Omental fat pad (tissue), 4 donors: Measurements from ENCODE around the gene NID2. TPM values are rescaled to one million over a fixed set of nuclear protein-coding genes. Genes with fewer than 3 reads are reported as not detected.

Source experiments
- ATAC-seq: fragments of 150-250 bp; one replicate; pipeline ENCODE4 v1.9.1; 2016; ENCODE audit warnings: mild to moderate bottlenecking, moderate library complexity; ENCODE audit not compliant: low FRiP score
- DNase-seq: peaks from one replicate; pipeline ENCODE4 v3.0.0-alpha.2; 2019; ENCODE audit warnings: low spot score
- total RNA-seq, 4 donors: library from RNA; depleted of rRNA; stranded (reverse); fragments of >200 nt; gene quantifications; one replicate each; pipeline ENCODE4 v1.1.0, GENCODE V29; 2016
- TF ChIP-seq, protein P1 (sequence below), 3 donors: fragments of 450-650 bp; IDR thresholded peaks; one replicate each; pipeline ENCODE4 v1.5.1; 2016 to 2017; ENCODE audit warnings: antibody characterized with exemption in 3 of 3, mild to moderate bottlenecking in 3 of 3, moderate library complexity in 2 of 3

The NID2 gene
- total RNA-seq, 4 donors from 2014 or later = 33.3 to 67.0 (median 45.4) TPM

- ATAC-seq (no peak), DNase-seq (no peak)
- TF ChIP-seq, protein P1, sequence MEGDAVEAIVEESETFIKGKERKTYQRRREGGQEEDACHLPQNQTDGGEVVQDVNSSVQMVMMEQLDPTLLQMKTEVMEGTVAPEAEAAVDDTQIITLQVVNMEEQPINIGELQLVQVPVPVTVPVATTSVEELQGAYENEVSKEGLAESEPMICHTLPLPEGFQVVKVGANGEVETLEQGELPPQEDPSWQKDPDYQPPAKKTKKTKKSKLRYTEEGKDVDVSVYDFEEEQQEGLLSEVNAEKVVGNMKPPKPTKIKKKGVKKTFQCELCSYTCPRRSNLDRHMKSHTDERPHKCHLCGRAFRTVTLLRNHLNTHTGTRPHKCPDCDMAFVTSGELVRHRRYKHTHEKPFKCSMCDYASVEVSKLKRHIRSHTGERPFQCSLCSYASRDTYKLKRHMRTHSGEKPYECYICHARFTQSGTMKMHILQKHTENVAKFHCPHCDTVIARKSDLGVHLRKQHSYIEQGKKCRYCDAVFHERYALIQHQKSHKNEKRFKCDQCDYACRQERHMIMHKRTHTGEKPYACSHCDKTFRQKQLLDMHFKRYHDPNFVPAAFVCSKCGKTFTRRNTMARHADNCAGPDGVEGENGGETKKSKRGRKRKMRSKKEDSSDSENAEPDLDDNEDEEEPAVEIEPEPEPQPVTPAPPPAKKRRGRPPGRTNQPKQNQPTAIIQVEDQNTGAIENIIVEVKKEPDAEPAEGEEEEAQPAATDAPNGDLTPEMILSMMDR (IDR thresholded peaks at IDR 0.05) = no peak
Observed at GRCh38 chr14:52013984-52014600, 54.8 kb downstream of the NID2 start.

DNA sequence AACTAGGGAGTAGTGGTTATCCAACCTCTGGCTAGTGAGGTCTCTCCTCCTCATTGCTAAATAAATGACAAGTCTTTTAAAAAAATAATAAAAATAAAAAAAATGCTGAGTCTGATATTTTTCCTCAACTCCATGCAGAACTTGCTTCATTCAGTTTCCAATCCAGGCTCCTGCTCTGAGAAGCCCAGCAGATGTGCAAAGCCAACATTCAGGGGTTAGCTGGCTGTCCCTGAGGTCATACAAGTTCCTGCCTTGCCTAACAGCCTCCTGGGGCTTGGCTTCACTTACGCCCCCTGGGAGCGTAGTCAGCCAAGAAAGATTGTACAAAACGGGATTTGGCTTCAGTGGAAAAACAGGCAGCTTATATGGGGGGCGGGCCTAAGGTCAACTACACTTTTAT is 56.2 kb downstream of the NID2 start:
- TF ChIP-seq, protein P1 (IDR thresholded peaks at IDR 0.05) = no peak
- ATAC-seq = peak; percentile 35
- no peak for DNase-seq

DNA sequence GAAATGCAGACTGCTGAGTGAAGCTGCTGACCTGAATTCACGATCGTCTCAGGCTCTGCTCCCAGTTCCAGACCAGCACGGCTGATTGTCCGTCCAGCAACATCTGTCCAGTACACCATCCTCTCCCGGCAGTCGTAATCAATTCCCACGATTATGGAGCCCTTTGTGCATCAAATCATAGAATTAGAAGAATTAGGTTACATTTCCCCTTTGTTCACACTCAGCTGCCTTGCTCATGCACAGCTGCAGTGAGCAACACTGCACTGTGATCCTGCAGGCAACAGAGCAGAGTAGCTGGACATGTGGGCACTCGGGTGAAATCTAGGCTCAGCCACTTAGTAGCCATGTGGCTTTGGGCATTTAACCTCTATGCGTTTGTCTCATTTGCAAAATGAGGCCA is 57.3 kb downstream of the NID2 start:
- TF ChIP-seq, protein P1 (IDR thresholded peaks at IDR 0.05) = no peak
- no peak for DNase-seq
- ATAC-seq = no peak

DNA sequence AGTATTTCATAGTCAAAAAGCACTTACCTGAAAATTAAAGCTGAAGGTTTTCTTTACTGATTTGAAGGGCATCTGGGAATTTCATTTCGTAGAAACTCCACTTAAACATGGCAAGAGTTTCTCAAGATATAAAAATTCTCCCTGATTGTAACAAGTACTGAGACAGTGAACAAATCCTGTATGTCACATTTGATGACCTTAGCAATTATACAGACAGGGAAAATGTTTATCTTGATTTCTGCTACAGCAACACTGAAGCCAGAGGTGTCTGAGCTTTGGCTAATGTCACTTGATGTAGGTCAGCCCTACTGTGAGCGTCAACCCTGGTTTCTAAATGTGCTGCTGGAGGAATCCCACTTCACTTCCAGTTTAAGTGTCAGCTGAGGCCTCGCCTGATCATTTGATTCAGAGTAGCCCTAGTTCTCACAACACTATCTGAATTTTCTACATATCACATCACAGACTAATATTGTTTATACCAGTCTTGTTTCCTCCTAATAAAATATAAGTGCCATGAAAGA is 58.6 kb downstream of the NID2 start:
- DNase-seq (no peak), ATAC-seq (no peak)
- TF ChIP-seq, protein P1 (IDR thresholded peaks at IDR 0.05) = no peak

DNA sequence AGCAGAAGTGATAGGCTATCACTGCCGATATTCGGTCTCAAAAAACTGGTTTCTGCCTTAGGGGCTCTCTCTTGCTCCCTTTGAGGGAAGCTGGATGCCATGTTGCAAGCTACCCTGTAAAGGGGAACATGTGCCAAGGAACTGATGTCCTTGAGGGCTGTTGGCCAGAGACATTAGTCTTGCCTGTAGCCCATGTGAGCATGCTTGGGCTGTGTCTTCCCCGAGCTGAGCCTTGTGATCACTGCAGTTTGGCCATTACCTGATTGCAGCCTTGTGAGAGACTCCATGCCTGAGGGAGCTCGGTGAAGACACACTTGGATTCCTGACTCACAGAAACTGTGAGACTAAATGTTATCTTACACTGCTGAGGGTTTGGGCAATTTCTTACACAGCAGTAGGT is 60.7 kb downstream of the NID2 start:
- ATAC-seq (no peak), DNase-seq (no peak)
- TF ChIP-seq, protein P1 (IDR thresholded peaks at IDR 0.05) = no peak

DNA sequence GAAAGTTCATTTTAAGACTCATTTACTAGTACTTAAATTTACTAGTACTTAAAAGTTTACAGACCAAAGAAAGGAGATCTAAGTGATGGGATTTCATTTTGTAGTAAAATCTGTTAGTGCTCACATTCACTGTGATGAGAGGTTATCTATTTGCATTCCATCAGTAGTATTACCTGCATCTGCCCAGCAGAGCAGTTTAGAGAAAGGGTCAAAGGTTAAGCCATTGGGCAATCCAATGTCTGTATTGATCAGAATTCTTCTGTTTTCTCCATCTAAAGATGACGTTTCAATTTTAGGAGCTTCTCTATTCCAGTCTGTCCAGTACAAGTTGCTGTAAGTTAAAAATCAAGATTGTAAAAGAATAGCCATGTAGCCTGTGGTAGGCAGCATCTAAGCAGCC is 61.2 kb downstream of the NID2 start:
- TF ChIP-seq, protein P1 (IDR thresholded peaks at IDR 0.05) = no peak
- ATAC-seq (no peak), DNase-seq (no peak)

GRCh38 chr14:52007211-52007610 is 61.6 kb downstream of the NID2 start:
- TF ChIP-seq, protein P1 (IDR thresholded peaks at IDR 0.05) = no peak
- DNase-seq = no peak
- no peak for ATAC-seq
